HG03520 (cell line): ENCODE data around the gene PCDHA2.
"Not testable (repeated sequence)": the region's sequence is repeated elsewhere in the genome, so short reads cannot be mapped to it uniquely, and the experiment has no call there.

Experiments used
- ATAC-seq: cut with Tn5 transposase; IDR thresholded peaks from one replicate; pipeline ENCODE4 v1.9.1; 2021; ENCODE audit warnings: mild to moderate bottlenecking, moderate library complexity; ENCODE audit not compliant: unreplicated experiment

The PCDHA2 gene

DNA sequence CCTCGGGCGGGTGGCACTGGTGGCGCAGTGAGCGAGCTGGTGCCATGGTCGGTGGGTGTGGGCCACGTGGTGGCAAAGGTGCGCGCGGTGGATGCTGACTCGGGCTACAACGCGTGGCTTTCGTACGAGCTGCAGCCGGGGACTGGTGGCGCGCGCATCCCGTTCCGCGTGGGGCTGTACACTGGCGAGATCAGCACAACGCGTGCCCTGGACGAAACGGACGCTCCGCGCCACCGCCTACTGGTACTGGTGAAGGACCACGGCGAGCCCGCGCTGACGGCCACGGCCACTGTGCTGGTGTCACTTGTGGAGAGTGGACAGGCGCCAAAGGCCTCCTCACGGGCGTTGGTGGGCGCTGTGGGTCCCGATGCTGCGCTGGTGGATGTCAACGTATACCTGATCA lies 14.2 kb downstream of the PCDHA2 start:
- ATAC-seq = no peak

DNA sequence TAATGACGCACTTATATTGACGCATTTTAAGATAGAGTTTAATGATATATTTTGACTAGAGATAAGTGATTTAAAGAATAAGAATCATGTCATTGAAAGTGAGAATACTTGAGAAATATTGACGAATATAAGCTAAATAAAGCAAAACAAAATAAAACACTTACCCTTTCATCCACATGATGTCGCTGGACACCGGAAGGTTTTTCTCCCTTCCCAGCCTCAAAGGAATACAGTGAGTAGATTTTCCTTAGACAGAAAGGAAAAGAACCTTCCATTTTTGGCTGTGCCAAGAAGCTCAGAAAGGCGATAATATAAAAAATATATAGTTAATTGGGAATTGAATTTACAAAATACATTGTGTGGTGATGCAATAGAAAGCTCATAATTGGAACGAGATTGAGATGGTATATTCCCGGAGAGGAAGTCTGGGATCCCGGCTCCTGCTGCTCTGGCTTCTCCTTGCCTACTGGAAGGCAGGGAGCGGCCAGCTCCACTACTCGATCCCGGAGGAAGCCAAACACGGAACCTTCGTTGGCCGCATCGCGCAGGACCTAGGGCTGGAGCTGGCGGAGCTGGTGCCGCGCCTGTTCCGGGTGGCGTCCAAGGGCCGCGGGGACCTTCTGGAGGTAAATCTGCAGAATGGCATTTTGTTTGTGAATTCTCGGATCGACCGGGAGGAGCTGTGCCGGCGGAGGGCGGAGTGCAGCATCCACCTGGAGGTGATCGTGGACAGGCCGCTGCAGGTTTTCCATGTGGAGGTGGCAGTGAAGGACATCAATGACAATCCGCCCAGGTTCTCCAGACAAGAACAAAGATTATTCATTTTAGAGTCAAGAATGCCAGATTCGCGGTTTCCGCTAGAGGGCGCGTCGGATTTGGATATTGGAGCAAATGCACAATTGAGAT lies 27.0 kb downstream of the PCDHA2 start, which contains the start of gene PCDHA5:
Gene PCDHA5, plus strand, starts transcription at position 239 of the 906 bp plus-strand sequence.
- no peak for ATAC-seq

DNA sequence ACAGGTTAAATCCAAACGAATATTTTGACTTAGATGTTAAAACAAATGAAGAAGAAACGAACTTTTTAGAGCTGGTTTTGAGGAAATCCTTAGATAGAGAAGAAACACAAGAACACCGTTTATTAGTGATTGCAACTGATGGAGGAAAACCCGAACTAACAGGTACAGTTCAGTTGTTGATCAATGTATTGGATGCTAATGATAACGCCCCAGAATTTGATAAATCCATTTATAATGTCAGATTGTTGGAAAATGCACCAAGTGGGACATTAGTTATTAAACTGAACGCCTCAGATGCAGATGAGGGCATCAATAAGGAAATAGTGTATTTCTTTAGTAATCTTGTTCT lies 27.6 kb downstream of the PCDHA2 start:
- no peak for ATAC-seq

DNA sequence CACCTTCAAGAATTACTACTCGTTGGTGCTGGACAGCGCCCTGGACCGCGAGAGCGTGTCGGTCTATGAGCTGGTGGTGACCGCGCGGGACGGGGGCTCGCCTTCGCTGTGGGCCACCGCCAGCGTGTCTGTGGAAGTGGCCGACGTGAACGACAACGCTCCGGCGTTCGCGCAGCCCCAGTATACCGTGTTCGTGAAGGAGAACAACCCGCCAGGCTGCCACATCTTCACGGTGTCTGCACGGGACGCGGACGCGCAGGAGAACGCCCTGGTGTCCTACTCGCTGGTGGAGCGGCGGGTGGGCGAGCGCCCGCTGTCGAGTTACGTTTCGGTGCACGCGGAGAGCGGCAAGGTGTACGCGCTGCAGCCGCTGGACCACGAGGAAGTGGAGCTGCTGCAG lies 28.3 kb downstream of the PCDHA2 start:
- not testable (repeated sequence) for ATAC-seq

DNA sequence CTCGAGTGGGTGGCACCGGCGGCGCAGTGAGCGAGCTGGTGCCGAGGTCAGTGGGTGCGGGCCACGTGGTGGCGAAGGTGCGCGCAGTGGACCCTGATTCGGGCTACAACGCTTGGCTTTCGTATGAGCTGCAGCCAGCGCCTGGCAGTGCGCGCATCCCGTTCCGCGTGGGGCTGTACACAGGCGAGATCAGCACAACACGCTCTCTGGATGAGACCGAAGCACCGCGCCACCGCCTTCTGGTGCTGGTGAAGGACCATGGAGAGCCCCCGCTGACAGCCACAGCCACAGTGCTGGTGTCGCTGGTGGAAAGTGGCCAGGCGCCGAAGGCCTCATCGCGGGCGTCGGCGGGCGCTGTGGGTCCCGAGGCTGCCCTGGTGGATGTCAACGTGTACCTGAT lies 28.8 kb downstream of the PCDHA2 start:
- ATAC-seq = no peak

DNA sequence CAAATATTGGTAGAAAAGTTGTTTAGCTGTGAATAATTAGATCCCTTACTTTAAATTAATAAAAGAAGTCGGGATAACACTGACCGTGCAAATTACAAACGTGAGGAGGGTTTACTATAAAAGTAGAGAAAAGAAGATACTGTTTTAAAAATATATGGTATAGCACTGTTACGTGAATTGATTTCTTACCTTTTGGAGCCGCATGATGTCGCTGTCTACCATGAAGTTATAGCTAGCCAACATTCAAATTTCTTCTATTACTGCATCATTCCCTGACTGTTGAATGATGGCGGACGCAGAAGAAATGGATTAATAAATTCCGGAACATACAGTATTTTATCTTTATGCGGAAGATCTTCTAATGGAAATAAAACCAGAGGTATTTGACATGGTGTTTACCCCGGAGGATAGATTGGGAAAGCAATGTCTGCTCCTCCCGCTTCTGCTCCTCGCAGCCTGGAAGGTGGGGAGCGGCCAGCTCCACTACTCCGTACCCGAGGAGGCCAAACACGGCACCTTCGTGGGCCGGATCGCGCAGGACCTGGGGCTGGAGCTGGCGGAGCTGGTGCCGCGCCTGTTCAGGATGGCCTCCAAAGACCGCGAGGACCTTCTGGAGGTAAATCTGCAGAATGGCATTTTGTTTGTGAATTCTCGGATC lies 33.2 kb downstream of the PCDHA2 start, which contains the start of gene PCDHA6:
Gene PCDHA6, plus strand, starts transcription at position 257 of the 658 bp plus-strand sequence. Its CDS starts 132 bp downstream, at position 389.
- no peak for ATAC-seq

DNA sequence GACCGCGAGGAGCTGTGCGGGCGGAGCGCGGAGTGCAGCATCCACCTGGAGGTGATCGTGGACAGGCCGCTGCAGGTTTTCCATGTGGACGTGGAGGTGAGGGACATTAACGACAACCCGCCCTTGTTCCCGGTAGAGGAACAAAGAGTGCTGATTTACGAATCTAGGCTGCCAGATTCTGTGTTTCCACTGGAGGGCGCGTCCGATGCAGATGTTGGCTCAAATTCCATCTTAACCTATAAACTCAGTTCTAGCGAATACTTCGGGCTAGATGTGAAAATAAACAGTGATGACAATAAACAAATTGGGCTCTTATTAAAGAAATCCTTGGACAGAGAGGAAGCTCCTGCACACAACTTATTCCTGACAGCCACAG lies 33.7 kb downstream of the PCDHA2 start:
- ATAC-seq = no peak

DNA sequence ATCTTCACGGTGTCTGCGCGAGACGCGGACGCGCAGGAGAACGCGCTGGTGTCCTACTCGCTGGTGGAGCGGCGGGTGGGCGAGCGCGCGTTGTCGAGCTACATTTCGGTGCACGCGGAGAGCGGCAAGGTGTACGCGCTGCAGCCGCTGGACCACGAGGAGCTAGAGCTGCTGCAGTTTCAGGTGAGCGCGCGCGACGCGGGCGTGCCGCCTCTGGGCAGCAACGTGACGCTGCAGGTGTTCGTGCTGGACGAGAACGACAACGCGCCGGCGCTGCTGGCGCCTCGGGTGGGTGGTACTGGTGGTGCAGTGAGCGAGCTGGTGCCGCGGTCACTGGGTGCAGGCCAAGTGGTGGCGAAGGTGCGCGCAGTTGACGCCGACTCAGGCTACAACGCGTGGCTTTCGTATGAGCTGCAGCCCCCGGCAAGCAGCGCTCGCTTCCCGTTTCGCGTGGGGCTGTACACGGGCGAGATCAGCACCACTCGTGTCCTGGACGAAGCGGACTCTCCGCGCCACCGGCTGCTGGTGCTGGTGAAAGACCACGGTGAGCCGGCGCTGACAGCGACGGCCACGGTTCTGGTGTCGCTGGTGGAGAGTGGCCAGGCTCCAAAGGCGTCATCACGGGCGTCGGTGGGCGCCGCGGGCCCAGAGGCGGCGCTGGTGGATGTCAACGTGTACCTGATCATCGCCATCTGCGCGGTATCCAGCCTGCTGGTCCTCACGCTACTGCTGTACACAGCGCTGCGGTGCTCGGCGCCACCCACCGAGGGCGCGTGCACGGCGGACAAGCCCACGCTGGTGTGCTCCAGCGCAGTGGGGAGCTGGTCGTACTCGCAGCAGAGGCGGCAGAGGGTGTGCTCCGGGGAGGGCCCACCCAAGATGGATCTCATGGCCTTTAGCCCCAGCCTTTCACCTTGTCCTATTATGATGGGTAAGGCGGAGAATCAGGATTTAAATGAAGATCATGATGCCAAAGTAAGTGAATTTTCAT lies 35.2 kb downstream of the PCDHA2 start:
- not testable (repeated sequence) for ATAC-seq

DNA sequence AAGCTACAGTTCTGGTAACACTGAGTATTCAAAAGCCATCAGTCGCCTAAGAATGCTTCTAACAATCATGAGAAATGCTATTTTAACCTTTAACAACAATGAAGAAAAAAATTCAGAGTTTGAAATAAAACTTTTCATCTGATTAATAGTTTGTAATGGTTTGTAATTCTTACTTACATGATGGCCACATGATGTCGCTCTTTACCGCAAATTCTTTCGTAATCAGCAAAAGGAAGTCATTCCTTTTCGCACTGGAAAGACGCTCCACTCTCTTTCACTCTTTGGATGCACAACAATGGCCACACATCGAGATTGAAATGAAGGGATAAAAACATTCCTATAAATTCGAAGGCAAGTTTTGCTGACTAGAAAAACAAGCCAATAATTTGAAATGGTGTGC lies 39.3 kb downstream of the PCDHA2 start, which contains the start of gene PCDHA7:
Gene PCDHA7, plus strand, starts transcription at position 277 of the 400 bp plus-strand sequence. Its CDS starts 115 bp downstream, at position 392.
- ATAC-seq = no peak

DNA sequence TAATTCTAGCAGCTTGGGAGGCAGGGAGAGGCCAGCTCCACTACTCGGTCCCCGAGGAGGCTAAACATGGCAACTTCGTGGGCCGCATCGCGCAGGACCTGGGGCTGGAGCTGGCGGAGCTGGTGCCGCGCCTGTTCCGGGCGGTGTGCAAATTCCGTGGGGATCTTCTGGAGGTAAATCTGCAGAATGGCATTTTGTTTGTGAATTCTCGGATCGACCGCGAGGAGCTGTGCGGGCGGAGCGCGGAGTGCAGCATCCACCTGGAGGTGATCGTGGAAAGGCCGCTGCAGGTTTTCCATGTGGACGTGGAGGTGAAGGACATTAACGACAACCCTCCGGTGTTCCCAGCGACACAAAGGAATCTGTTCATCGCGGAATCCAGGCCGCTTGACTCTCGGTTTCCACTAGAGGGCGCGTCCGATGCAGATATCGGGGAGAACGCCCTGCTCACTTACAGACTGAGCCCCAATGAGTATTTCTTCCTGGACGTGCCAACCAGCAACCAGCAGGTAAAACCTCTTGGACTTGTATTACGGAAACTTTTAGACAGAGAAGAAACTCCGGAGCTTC lies 39.9 kb downstream of the PCDHA2 start:
- not testable (repeated sequence) for ATAC-seq

DNA sequence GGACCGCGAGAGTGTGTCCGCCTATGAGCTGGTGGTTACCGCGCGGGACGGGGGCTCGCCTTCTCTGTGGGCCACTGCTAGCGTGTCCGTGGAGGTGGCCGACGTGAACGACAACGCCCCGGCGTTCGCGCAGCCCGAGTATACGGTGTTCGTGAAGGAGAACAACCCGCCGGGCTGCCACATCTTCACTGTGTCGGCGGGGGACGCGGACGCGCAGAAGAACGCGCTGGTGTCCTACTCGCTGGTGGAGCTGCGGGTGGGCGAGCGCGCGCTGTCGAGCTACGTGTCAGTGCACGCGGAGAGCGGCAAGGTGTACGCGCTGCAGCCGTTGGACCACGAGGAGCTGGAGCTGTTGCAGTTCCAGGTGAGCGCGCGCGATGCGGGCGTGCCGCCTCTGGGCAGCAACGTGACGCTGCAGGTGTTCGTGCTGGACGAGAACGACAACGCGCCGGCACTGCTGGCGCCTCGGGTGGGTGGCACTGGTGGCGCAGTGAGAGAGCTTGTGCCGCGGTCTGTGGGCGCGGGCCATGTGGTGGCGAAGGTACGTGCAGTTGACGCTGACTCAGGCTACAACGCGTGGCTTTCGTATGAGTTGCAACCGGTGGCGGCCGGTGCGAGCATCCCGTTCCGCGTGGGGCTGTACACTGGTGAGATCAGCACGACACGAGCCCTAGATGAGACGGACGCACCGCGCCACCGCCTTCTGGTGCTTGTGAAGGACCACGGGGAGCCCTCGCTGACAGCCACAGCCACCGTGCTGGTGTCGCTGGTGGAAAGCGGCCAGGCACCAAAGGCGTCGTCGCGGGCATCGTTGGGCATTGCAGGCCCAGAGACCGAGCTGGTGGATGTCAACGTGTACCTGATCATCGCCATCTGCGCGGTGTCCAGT lies 41.2 kb downstream of the PCDHA2 start:
- ATAC-seq = no peak

DNA sequence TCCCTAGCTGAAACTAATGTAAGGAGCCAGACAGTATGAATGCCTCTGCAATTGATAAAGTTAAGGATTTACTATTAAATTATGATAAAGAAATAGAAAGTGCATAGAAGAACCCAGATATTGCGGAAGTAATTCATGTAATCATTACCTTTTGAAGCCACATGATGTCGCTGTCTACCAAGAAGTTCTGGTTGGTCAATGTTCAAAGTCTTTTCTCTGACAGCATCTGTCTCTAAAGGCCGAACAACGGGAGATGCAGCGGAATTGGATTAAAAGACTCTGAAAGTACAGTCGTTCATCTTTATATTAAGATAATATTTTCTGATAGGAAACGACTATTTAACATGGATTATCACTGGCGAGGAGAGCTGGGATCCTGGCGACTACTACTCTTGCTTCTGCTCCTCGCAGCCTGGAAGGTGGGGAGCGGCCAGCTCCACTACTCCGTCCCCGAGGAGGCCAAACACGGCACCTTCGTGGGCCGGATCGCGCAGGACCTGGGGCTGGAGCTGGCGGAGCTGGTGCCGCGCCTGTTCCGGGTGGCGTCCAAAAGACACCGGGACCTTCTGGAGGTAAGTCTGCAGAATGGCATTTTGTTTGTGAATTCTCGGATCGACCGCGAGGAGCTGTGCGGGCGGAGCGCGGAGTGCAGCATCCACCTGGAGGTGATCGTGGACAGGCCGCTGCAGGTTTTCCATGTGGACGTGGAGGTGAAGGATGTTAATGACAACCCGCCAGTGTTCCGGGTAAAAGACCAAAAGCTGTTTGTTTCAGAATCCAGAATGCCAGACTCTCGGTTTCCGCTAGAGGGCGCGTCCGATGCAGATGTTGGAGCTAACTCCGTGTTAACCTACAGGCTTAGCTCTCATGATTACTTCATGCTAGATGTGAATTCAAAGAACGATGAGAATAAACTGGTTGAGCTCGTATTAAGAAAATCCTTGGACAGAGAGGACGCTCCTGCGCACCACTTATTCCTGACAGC lies 46.6 kb downstream of the PCDHA2 start, which contains the start of gene PCDHA8:
Gene PCDHA8, plus strand, starts transcription at position 210 of the 985 bp plus-strand sequence. Its CDS starts 135 bp downstream, at position 345.
- ATAC-seq = no peak

DNA sequence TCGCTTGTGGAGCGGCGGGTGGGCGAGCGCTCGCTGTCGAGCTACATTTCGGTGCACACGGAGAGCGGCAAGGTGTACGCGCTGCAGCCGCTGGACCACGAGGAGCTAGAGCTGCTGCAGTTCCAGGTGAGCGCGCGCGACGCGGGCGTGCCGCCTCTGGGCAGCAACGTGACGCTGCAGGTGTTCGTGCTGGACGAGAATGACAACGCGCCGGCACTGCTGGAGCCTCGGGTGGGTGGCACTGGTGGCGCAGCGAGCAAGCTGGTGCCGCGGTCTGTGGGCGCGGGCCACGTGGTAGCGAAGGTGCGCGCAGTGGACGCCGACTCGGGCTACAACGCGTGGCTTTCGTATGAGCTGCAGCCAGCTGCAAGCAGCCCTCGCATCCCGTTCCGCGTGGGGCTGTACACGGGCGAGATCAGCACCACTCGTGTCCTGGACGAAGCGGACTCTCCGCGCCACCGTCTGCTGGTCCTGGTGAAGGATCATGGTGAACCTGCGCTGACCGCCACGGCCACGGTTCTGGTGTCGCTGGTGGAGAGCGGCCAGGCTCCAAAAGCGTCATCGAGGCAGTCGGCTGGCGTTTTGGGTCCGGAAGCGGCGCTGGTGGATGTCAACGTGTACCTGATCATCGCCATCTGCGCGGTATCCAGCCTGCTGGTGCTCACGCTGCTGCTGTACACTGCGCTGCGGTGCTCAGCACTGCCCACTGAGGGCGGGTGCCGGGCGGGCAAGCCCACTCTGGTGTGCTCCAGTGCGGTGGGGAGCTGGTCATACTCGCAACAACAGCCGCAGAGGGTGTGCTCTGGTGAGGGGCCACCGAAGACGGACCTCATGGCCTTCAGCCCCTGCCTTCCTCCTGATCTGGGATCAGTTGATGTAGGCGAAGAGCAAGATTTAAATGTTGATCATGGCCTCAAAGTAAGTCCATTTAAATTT lies 48.4 kb downstream of the PCDHA2 start:
- no peak for ATAC-seq
